GM18498 (cell line): ENCODE measurements around the gene LRRC8D.
A peak's percentile ranks its signal among the peaks of the same experiment; 100 is the strongest.

Source experiments
- ATAC-seq: cut with Tn5 transposase; IDR thresholded peaks from one replicate; pipeline ENCODE4 v1.9.1; 2021; ENCODE audit warnings: mild to moderate bottlenecking, moderate library complexity; ENCODE audit not compliant: unreplicated experiment

The LRRC8D gene

DNA sequence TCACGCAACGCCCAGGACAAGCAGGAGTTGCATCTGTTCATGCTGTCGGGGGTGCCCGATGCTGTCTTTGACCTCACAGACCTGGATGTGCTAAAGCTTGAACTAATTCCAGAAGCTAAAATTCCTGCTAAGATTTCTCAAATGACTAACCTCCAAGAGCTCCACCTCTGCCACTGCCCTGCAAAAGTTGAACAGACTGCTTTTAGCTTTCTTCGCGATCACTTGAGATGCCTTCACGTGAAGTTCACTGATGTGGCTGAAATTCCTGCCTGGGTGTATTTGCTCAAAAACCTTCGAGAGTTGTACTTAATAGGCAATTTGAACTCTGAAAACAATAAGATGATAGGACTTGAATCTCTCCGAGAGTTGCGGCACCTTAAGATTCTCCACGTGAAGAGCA, 113.6 kb downstream of the LRRC8D start:
- no peak for ATAC-seq

DNA sequence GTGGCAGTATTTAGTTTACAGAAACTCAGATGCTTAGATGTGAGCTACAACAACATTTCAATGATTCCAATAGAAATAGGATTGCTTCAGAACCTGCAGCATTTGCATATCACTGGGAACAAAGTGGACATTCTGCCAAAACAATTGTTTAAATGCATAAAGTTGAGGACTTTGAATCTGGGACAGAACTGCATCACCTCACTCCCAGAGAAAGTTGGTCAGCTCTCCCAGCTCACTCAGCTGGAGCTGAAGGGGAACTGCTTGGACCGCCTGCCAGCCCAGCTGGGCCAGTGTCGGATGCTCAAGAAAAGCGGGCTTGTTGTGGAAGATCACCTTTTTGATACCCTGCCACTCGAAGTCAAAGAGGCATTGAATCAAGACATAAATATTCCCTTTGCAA, 114.4 kb downstream of the LRRC8D start:
- ATAC-seq = no peak

DNA sequence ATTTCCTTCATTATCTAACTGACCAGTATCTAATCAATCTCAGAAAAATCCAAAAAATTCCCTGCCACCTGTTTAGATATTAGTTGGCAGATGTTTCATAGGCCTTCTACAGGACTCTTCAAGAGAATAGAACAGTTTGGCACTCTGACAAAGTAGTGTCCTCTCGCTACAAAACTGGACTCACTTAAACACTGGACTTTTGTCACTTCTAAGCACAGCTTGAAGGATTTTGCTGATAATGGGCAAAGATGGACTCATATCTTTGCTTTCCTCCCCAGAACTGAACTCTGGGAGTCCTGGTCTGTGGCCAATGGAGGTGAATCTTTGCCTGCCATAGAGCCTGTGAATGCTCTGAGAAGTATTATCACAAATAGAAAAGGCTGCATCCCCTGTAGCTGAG, 115.9 kb downstream of the LRRC8D start:
- no peak for ATAC-seq

DNA sequence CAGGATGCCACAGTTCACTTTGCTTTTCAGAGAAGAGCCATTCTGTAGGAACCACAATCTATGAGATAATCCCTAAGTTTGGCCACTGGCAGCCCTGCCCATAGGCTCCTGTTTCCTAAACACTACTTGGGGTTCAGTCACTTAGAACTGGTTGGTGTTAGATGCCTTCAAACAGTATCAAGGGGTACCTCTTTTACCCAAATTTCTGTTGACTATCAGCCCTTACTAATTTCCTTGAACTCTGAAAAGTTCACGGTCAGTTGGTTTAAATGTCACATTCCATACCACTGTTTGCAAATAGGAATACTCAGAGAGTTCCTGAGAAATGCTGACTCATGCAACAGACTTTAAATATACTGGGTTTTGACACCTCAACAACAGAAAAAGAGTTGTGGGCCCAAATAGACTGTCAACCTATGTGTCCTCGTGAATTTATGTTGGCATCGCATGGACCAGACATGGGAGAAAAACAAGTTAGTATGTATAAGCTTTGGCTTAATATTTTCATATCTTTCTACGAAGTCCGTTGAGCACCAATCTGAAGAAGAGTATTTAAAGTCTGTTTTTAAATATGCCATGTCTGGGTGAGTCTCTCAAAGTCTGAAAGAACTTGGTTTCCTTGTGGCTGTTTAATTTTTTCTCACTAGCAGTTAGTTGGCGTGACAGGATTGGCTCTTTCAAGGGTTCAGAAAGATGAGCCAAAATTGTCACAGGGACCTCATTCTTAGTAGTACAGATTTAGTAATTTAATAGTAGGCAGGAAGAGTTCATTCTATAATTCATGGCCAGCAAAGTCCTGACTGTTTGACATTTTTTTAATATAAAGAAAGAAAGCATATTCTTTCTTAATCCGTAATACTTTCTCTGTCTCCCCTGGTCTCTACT, 117.6 kb downstream of the LRRC8D start:
- no peak for ATAC-seq

DNA sequence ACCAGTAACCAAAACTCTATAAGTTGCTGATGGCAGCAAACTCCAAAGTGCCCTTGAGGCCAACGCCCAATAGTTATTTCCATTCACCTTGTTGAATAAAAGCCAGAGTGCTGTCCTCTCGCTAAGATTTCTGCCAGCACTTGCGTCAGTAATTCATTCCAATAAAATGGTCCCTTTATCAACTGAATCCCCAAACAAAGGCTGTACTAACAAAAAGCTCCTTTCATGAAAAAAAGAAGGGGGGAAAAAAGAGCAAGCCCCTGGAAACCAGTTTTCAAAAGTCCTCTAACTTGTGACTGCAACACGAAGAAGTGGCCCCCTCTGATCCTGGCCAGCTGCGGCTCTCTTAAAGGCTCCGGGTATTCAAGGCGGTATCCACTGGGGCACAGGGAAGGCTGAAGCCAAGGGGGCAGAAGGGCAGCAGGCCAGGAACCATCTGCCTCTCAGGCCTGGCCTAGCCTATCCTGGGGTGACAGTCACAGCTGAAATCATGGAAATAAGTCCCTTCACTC, 118.3 kb downstream of the LRRC8D start:
- no peak for ATAC-seq

DNA sequence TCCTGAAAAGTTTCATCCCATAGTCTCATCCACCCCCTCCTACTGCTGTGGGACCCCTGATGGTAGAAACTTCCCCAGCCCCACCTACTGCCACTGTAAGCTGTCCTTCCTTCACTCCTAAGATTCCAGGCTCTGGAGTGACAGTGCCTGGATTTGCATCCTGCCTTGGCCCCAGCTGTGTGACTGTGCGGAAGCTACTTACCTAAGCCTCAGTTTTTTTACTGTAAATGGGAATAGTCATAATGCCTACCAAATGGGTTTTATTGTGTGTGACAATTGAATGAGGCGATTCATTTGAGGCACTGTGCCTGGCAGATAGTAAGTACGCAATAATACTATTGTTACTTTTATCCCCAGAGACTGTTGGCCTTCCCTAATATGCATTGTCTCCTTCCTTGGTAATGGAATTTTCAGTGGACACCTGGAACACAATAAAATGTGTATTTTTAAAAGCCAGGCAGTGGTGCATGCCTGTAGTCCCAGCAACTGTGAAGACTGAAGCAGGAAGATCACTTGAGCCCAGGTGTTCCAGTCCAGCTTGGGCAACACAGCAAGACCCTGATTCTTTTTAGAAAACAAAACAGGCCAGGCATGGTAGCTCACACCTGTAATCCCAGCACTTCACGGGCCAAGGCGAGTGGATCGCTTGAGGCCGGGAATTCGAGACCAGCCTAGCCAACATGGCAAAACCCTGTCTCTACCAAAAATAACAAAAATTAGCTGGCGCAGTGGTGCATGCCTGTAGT, 119.0 kb downstream of the LRRC8D start:
- ATAC-seq = no peak

DNA sequence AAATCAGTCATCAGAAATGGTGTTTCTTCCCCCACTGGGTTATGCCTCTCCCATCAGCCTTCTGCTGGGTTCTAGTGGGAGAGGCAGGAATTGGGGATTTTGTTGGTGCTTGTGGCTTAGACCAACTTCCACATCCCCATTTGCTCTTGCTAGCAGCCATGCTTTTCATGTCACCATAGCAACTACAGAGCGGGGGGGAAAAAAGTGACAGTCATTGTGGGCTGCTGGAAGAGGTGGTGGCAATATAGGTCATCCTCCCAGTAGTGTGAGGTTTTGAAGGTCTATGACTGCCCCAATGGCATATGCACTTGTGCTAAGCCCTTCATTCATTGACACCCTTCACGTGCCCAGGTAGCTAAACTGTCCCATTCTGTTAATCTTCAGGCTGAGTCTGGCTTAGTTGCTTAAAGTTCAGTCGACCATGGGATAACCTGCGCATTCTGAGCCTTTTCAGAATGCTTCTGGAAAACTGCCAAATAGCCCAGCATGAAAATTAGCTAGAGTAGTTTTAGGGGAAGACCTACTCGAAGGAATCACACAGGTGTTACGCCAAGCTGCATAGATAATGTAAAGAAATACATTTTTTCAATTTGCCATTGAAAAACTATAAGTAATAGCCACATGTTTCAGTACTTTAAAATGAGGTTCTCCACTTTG, 120.4 kb downstream of the LRRC8D start:
- peak; percentile 41 for ATAC-seq

DNA sequence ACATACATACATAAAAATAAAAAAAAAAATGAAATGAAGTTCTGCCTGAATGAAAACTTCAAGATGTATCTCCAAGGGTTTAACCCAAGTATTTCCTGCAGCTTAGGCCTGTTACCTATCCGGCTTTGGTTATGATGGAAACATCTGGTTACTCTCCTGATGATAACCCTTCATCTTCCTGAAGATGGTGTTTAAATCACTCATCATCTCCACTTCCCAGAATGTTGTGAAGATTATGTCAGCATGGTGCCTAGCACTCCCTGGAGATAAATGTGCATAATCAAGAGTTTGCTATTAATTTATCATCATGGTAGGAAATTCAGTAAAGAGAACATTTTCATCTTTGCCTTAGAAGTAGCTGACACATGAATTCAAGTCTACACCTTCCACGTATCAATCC, 121.2 kb downstream of the LRRC8D start:
- ATAC-seq = no peak

DNA sequence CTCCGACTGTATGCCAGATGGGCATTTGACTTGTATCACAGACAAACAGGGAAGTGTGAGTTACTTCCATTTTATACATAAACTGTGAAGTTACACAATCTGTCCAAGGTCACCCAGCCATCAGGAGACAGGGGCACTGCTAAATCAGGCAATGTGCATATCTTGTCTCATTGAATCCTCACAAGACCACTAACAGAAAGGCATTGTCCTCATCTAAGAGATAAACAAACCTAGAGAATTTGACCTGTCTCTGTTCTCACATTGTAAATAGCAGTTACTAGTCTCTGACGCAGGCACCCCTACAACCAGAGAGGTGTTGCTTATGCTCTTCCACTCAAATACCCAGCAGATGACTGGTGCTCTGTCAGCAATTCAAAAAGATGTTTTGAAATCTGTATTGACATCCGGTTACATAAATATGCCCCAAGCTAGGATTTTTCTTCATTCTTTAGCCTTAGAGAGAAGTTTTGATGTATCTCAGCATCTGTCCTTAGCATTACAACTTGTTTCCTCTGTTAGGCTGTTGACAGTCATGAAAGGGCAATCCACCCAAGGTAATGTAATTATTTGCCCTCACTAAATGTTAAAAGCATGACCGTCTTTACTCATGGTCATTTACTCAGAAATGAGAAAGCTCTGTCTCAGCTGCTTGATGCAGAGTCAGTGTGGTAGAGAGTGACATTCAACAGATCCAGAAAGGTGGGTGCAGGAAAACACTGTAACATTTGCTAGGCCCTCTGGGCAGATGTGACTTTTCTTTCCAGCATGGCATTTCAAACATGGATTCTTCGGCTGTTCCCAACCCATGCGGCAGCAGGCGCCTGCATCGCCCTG, 122.2 kb downstream of the LRRC8D start:
- no peak for ATAC-seq

DNA sequence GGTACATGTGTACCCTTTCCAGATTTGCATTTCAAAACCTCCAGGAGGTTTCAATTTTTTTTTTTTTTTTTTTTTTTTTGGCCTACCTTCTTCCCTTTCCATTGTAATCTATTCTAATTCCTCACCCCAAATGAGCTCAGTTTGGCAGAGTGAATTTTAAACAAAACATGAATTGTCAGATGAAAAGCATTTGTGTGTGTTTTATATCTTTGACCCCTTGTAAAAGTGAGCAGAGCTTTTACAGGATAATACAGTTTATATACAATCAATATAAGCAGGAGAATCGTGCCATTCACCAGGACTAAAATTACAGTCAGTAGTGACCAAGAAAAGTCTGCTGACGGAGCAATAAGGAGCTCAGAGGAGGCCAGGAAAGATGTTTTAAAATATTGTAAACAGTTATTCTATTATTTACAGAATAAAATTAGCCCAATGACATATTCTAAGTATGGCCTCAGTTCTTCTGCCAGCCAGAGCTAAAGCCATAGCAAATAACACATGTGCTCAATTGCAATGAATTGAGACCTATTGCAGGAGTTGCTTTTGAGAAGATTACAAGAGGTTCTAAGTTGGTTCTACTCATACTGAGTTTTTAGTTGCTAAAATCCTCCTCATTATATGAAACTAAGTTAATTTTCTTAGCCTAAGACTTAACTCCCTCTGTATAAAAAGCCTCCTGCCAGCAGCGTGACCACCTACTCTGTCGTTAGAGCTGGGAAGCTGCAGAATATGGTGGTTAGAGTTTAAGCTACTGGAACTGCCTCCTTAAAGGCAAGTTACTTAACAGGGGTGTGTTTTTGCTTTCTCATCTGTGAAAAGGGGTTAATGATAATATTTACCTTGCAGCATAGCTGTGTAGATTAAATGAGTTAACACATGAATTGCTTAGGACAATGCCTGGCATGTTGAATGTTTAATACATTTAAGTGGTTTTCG, 123.3 kb downstream of the LRRC8D start:
- ATAC-seq = no peak

DNA sequence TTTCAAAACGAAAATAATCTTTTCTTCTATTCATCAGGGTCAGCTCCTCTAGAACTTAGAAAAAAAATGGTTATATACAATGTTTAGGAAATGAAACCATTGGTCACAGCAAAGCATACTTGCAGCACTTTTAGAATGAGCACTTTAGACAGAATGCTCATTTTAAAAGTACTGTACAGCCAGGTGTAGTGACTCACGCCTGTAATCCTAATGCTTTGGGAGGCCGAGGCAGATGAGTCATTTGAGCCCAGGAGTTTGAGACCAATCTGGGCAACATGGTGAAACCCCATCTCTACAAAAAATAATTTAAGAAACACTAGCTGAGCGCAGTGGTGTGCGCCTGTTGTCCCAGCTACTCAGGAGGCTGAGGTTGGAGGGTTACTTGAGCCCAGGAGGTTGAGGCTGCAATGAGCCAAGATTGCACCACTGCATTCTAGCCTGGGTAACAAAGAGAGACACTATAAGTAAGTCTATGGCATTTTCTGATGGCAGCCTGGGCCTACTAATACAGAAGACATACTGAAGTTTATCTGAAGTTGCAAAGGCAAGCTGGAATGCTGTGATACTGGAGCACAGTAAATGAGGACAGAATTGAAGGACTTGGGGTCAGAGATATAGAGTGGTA, 125.1 kb downstream of the LRRC8D start:
- peak; percentile 77 for ATAC-seq

DNA sequence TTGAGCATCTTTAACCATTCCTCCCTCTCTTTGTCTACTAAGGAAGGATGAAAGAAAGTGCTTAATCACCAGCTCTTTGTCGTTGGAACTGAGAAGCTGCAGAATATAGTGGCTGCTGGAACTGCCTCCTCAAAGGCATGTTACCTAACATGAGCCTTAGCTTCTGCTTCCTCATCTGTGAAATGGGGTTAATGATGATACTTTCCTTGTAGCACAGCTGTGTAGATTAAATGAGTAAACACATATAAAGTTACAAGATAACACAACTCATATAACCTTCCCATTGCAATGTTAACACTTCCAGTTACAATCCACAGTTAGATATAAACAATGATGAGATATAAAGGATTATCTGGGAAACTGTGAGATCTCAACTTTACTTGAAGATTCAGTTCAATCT, 125.7 kb downstream of the LRRC8D start:
- no peak for ATAC-seq

DNA sequence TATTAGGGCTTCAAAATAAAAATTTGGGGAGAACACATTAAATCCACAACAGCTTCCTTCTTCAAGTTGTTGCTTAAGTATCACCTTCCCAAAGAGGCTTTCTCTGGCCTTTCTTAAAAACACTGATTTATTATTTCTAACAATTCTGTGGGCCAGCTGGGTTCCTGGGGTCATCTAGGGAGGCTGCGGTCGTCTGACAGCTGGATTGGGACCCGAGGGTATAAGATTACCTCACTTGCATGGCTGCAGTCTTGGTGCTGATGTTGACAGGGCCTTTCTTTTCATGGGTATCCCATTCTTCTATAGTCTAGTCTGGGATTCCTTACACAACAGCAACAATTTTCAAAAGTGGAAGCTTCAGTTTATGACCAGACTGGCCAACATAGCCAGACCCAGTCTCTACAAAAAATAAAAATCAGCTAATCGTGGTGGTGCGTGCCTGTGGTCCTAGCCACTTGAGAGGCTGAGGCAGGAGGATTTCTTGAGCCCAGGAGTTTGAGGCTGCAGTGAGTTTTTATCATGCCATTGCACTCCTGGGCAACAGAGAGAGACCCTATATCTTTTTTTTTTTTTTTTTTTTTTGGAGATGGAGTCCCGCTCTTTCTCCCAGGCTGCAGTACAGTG, 128.0 kb downstream of the LRRC8D start:
- ATAC-seq = no peak

DNA sequence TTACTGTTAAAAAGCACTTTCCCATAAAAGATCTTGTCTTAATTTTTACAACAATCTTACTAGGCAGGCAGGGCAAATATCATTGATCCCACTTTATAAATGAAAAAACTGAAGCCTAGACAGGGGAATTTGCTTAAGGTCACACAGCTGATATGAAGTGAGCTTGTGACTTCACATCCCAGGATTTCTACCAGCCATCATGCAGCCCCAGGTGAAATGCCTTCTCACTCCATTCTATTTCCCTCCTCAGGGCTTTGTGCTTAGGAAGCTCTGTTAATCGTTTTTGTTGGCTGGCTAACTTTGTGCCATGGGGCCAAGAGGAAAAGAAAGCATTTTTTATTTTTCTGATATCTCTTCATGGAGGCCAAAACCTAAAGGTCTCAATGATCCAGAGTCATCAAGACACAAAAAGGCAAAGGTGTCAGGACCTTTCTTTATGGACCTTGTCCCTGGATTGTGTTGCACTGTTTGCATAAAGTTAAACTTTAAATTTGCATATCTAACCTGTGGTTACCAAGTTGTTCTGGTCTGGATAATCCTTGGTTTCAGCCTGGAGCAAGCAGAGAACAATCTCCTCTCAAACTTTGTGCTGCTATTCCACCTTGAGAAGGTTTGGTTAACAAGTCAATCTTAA, 129.3 kb downstream of the LRRC8D start:
- ATAC-seq = no peak

DNA sequence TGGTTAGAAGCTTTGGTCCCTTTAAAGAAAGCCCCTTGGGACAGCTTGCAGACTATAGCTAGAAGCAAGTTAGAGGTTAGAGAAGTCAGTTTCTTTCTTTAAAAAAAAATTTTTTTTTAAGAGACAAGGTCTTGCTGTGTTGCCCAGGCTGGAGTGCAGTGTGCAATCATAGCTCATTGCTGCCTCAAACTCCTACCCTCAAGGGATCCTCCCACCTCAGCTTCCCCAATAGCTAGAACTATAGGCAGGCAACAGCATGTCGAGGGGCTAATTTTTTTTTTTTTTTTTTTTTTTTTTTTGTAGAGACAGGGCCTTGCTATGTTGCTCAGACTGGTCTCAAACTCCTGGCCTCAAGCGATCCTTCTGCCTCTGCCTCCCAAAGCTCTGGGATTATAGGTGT, 129.9 kb downstream of the LRRC8D start:
- ATAC-seq = no peak

DNA sequence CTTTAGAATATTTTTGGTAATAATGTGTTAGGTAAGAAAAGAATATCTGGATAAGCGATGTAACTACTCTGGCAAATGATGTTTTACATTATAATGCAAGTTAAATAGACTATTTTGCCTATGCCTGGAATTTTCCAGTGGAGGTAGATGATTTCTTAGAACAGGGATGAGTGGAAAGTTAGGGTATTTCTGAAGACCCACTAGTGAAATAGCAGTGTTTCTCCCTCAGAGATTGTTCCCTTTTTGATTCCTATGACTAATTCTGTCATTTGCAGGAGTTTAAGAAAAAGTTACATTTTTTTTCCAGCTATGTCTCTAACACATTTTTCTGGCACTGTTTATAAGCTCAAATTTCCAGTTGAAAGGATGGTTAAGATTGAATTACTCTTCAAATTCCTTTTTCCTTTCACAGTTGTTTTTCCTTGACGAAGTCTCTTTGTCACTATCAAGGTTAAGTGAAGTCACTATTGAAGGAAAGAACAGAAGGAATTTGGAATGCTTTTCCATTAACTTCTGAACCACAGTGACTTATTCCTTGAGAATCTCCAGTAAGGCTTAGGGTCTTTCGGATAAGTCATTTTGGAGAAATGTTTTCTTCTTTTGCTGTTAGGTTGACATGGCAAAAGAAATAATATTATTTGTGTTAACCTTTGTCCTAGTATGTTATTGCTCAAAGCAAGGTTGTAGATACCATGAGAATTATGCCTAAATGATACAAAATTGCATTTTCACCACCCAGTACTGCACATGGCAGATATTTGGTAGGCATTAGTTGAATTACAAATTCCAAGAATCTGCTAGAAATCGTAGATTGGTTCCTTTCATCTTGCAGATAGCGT, 131.2 kb downstream of the LRRC8D start:
- no peak for ATAC-seq

DNA sequence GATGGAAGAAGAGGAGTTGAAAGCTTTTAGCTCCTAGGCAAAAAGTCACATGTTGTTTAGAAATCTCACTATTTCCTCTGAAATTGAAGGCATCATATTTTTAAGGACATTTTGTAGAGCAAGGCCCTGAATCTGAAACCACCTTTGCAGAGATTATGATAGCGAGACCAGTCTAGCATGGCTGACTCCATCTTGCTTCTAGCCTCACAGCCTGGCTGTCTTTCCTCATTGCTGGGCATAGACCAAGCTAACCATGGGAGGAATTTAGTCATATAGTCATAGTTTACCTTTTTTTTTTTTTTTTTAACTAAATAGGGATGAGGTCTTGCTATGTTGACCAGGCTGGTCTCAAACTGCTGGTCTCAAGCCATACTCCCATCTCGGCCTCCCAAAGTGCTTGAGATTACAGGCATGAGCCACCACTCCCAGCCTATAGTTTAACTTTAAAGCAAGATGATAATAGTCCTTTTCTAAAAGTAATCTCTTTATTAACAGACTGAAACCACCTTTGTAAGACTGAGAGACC, 131.8 kb downstream of the LRRC8D start:
- ATAC-seq = no peak
